Heart right ventricle (tissue), 16 donors: ENCODE measurements around the gene ALKBH3. TPM values are rescaled to one million over a fixed set of nuclear protein-coding genes. Genes with fewer than 3 reads are reported as not detected.

ENCODE experiments used
- ATAC-seq, 8 donors: fragments of 200-7000 bp; cut with Tn5 transposase; one replicate each; pipeline ENCODE4 v1.9.1; 2020; ENCODE audit warnings: mild to moderate bottlenecking in 8 of 8, moderate library complexity in 8 of 8, moderate number of reproducible peaks in 1 of 8
- DNase-seq, 2 donors: peaks; one replicate each; pipeline ENCODE4 v3.0.0-alpha.2; 2020
- H3K27ac ChIP-seq, 10 donors: fragments of 200-600 bp; sonication (generic) in 2 of 10; one replicate each; pipeline versions ENCODE4 v1.5.0 to v1.8.0; 2020 to 2022; ENCODE audit warnings: mild to moderate bottlenecking in 3 of 10
- H3K27me3 ChIP-seq, 7 donors: fragments of 200-600 bp; one replicate each; pipeline ENCODE4 v1.8.0; 2021 to 2022; ENCODE audit warnings: mild to moderate bottlenecking in 2 of 7
- H3K36me3 ChIP-seq, 9 donors: fragments of 200-600 bp; sonication (generic) in 1 of 9; one replicate each; pipeline versions ENCODE4 v1.5.0 to v1.8.0; 2020 to 2022; ENCODE audit warnings: mild to moderate bottlenecking in 2 of 9
- H3K4me1 ChIP-seq, 9 donors: fragments of 200-600 bp; sonication (generic) in 1 of 9; one replicate each; pipeline versions ENCODE4 v1.5.0 to v1.8.0; 2020 to 2022; ENCODE audit warnings: mild to moderate bottlenecking in 4 of 9
- H3K4me3 ChIP-seq, 10 donors: fragments of 200-600 bp; sonication (generic) in 2 of 10; one replicate each; pipeline versions ENCODE4 v1.5.0 to v1.8.0; 2020 to 2022; ENCODE audit warnings: mild to moderate bottlenecking in 7 of 10, moderate library complexity in 2 of 10
- H3K9me3 ChIP-seq, 11 donors: fragments of 200-600 bp in 10 of 11; sonication (generic) in 2 of 11; one replicate each; pipeline versions ENCODE4 v1.5.0 to v1.8.0; 2013 to 2022; ENCODE audit warnings: mild to moderate bottlenecking in 2 of 11, control low read depth in 1 of 11, moderate library complexity in 1 of 11
- WGBS, 2 donors: extraction: QIAGEN DNeasy Blood & Tissue Kit; methylation state at CpG; one replicate each; pipeline ENCODE4 v1.1.7; 2013; ENCODE audit warnings: inconsistent platforms in 1 of 2; 5-methylcytosine and 5-hydroxymethylcytosine counted together
- intact Hi-C, 10 donors: fragments of 100-400 bp; cut with DNase I; formaldehyde crosslinking; loops; one replicate each; pipeline versions ENCODE4 v1.11.1 to v1.14.2; 2022
- polyA plus RNA-seq, 2 donors: library from polyadenylated mRNA; stranded (reverse); fragments of 200-250 nt; gene quantifications; one replicate each; pipeline ENCODE4 v1.2.3, GENCODE V29; 2013
- total RNA-seq, 10 donors: library from RNA; stranded (reverse); fragmentation: NEBNext Ultra II Directional in 3 of 10; extraction: Animal tissue kit (Norgen Biotek cat#: 25700) in 3 of 10; gene quantifications; one replicate each; pipeline versions ENCODE4 v1.2.1 to v1.2.4, GENCODE V29; 2021 to 2023
- TF ChIP-seq, protein P1 (sequence below), 9 donors: fragments of 200-600 bp; sonication (generic) in 2 of 9; IDR thresholded peaks; one replicate each; pipeline versions ENCODE4 v1.5.0 to v1.8.0; 2021 to 2022; ENCODE audit warnings: antibody characterized with exemption in 9 of 9, mild to moderate bottlenecking in 5 of 9, moderate library complexity in 1 of 9
- donor health status: Arrhythmogenic right ventricular cardiomyopathy.
- donor health status: ischemic (EF 13 %, LVEDD 7.1; RV severe dilation, severe dysfunction).
- donor health status: healthy with polysubstance abuse.
- donor health status: DM: no; HTN: yes; CAD: no.
- donor health status: DM: no; HTN: no; CAD: no.
- donor health status: ischemic (EF 25% LVEDD 6.9; RV normal size, moderate dysfunction).
- donor health status: ischemic (EF 25% LVEDD 5.7; RV mildly dilated, moderate dysfunction).
- donor health status: healthy.
- donor health status: DM: yes; HTN: yes; CAD: no.
- donor health status: Ischemic cardiomyopathy.
- donor health status: ischemic (EF 35%, LVEDD 5.7; RV mildly dilated, moderate dysfunction).
- donor health status: nonischemic (EF 11% LVEDD 7.7; RV severe dilation, severe dysfunction).
- donor health status: DM: yes; HTN: yes; CAD: no.
- donor health status: PGD.
- donor health status: ischemic (EF 29% LVEDD 5.4; RV normal size, mild dysfunction).
- donor health status: nonischemic (EF 23%, LVEDD 6.1; RV moderate dilation, normal function).

Gene ALKBH3
- total and polyA plus RNA-seq, 12 donors: 9.2 to 20.5 (median 18.4) TPM

DNA sequence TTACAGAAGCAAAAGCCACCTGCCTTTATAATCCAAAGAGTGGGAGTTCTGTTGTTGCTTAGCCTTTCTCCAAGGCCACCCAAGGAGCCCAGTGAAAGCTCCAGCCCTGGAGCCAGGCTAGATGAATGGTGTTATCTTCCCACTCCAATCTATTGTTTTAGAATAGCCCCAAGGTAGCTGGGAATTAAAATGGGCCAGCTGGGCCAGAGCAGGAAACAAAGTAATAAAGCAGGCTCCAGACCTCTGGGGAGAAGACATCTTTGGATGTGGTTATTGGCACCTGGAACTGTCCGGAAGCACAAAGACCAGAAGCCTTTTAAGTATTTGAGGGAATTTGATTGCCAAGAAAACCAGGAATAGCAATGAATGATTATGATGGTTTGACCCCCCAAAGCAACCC, 70.6 kb downstream of the ALKBH3 start:
- intact Hi-C loops: no loop called here
- Histone ChIP-seq H3K27me3 (no peaks in the 10 kb centered on the region), H3K36me3 (no peaks in the 10 kb centered on the region), H3K4me3 (no peak overlapping the region), H3K9me3 (no peaks in the 10 kb centered on the region), H3K27ac (no peak overlapping the region), H3K4me1 (peaks cover 0 to 33% (median 7%) of the 10 kb centered on the region in 9 donors)
- TF ChIP-seq, protein P1, sequence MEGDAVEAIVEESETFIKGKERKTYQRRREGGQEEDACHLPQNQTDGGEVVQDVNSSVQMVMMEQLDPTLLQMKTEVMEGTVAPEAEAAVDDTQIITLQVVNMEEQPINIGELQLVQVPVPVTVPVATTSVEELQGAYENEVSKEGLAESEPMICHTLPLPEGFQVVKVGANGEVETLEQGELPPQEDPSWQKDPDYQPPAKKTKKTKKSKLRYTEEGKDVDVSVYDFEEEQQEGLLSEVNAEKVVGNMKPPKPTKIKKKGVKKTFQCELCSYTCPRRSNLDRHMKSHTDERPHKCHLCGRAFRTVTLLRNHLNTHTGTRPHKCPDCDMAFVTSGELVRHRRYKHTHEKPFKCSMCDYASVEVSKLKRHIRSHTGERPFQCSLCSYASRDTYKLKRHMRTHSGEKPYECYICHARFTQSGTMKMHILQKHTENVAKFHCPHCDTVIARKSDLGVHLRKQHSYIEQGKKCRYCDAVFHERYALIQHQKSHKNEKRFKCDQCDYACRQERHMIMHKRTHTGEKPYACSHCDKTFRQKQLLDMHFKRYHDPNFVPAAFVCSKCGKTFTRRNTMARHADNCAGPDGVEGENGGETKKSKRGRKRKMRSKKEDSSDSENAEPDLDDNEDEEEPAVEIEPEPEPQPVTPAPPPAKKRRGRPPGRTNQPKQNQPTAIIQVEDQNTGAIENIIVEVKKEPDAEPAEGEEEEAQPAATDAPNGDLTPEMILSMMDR (IDR thresholded peaks at IDR 0.05): no peak
- DNase-seq (no peak), ATAC-seq (peak in 2 of 8 donors; percentile 28 to 38)
- WGBS, 2 donors: 53 to 67% methylated on average over 1 of the region's 1 CpG

DNA sequence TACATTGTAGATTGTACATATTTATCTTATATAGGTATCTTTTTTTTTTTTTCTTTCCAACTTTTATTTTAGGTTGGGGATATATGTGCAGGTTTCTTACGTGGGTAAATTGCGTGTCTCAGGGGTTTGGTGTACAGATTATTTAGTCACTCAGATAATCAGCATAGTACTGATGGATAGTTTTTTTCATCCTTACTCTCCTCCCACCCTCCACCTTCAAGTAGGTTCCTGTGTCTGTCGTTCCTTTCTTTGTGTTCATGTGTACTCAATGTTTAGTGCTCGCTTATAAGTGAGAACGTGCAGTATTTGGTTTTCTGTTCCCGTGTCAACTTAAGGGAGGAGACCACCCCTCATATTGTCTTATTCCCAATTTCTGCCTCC, 71.4 kb downstream of the ALKBH3 start:
- no peak for DNase-seq
- peaks cover 0 to 28% (median 7%) of the 10 kb centered on the region in 9 donors for H3K4me1 ChIP-seq
- intact Hi-C loops: no loop called here
- no peak overlapping the region for H3K4me3 ChIP-seq
- H3K9me3 ChIP-seq: no peaks in the 10 kb centered on the region
- H3K27me3 ChIP-seq: no peaks in the 10 kb centered on the region
- 92% methylated on average over 6 of the region's 6 CpGs for WGBS, 2 donors
- TF ChIP-seq, protein P1 (IDR thresholded peaks at IDR 0.05): no peak
- no peak overlapping the region for H3K27ac ChIP-seq
- no peak for ATAC-seq
- no peaks in the 10 kb centered on the region for H3K36me3 ChIP-seq

DNA sequence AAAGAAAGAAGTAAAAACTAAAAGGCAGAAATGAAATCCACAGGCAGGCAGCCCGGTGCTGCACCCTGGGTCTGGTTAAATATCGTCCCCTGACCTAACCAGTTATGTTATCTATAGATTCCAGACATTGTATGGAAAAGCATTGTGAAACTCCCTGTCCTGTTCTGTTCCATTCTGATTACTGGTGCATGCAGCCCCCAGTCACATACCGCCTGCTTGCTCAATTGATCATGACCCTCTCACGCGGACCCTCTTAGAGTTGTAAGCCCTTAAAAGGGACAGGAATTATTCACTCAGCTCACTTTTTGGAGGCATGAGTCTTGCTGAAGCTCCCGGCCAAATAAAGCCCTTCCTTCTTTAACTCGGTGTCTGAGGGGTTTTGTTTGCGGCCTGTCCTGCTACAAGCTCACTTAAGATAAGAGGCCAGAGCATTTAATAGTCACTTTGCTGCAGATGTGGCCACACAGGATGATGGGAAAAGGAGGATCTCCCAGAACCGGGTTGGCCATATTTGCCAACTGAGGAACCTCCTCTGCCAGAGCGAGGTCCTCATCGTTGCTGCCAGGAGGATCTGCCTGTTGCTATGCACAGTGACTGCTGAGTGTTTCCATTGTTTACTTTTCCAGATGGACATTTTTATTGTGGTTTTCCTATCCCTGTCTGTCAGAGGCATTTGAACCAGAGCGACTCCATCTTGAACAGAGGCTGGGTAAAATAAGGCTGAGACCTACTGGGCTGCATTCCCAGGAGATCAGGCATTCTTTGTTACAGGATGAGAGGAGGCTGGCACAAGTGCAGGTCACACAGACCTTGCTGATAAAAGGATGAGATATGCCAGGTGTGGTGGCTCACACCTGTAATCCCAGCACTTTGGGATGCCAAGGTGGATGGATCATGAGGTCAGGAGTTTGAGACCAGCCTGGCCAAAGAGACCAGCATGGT, 72.0 kb downstream of the ALKBH3 start:
- Histone ChIP-seq H3K36me3 (no peaks in the 10 kb centered on the region), H3K9me3 (no peaks in the 10 kb centered on the region), H3K4me1 (peaks cover 0 to 23% (median 4%) of the 10 kb centered on the region in 9 donors), H3K27ac (no peak overlapping the region), H3K27me3 (no peaks in the 10 kb centered on the region), H3K4me3 (no peak overlapping the region)
- no peak for ATAC-seq
- 88 to 92% methylated on average over 12 of the region's 12 CpGs for WGBS, 2 donors
- DNase-seq: no peak
- TF ChIP-seq, protein P1 (IDR thresholded peaks at IDR 0.05): no peak
- intact Hi-C loops: no loop called here

DNA sequence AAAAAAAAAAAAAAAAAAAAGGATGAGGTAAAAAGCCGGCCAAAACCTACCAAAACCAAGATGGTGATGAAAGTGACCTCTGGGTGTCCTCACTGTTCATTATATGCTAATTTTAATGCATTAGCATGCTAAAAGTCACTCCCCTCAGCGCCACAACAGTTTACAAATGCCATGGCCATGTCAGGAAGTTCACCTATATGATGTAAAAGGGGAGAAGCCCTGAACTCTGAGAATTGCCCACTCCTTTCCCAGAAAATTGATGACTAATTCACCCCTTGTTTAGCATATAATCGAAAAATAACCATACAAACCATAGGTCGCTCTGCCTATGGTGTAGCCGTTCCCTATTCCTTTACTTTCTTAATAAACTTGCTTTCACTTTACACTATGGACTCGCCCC, 72.9 kb downstream of the ALKBH3 start:
- no peak overlapping the region for H3K27ac ChIP-seq
- no peaks in the 10 kb centered on the region for H3K36me3 ChIP-seq
- peaks cover 0 to 15% (median 2%) of the 10 kb centered on the region in 9 donors for H3K4me1 ChIP-seq
- peaks cover 0 to 2% (median 0%) of the 10 kb centered on the region in 11 donors for H3K9me3 ChIP-seq
- WGBS, 2 donors: 97 to 98% methylated on average over 6 of the region's 6 CpGs
- intact Hi-C loops: no loop called here
- ATAC-seq (no peak), DNase-seq (no peak)
- H3K4me3 ChIP-seq: no peak overlapping the region
- no peaks in the 10 kb centered on the region for H3K27me3 ChIP-seq
- TF ChIP-seq, protein P1 (IDR thresholded peaks at IDR 0.05): no peak
